ENCODE measurements around the gene ZCCHC10.
"Not testable (repeated sequence)": the region's sequence is repeated elsewhere in the genome, so short reads cannot be mapped to it uniquely, and the experiment has no call there.

Gene ZCCHC10

GRCh38 chr5:132972436-132972828 lies 53.9 kb downstream of the ZCCHC10 start:
- not testable (repeated sequence) for DNase-seq

- DNase-seq: no peak
Observed at GRCh38 chr5:132971483-132972435, 54.6 kb downstream of the ZCCHC10 start.

GRCh38 chr5:132965120-132965519 lies 61.2 kb downstream of the ZCCHC10 start:
- no peak for DNase-seq

GRCh38 chr5:132963171-132964104 lies 62.9 kb downstream of the ZCCHC10 start, which contains the start of gene AFF4:
TSS of gene AFF4 (minus strand) at chr5:132963634. CDS start at chr5:132937189, 26,445 bp downstream.
- DNase-seq: peak; percentile 92

GRCh38 chr5:132962429-132963021 lies 63.8 kb downstream of the ZCCHC10 start:
- DNase-seq: no peak

- no peak for DNase-seq
Observed at GRCh38 chr5:132961887-132962286, 64.5 kb downstream of the ZCCHC10 start.

- not testable (repeated sequence) for DNase-seq
Observed at GRCh38 chr5:132961123-132961815, 65.1 kb downstream of the ZCCHC10 start.

- not testable (repeated sequence) for DNase-seq
Observed at GRCh38 chr5:132956166-132956799, 70.1 kb downstream of the ZCCHC10 start.

- DNase-seq: no peak
Observed at GRCh38 chr5:132953710-132954109, 72.6 kb downstream of the ZCCHC10 start.

- DNase-seq: no peak
Observed at GRCh38 chr5:132952829-132953228, 73.5 kb downstream of the ZCCHC10 start.

GRCh38 chr5:132951897-132952296 lies 74.5 kb downstream of the ZCCHC10 start:
- DNase-seq: no peak

GRCh38 chr5:132949136-132949535 lies 77.2 kb downstream of the ZCCHC10 start:
- no peak for DNase-seq

GRCh38 chr5:132947671-132948070 lies 78.7 kb downstream of the ZCCHC10 start:
- DNase-seq: no peak

All from CD4-positive, alpha-beta T cell treated with Interleukin-15 for 1 hour (primary cell).